ENCODE data around the gene CDC7.

Gene CDC7

GRCh38 chr1:91557039-91557690, 56.5 kb downstream of the CDC7 start:
- no peak overlapping the region for H3K4me3 ChIP-seq (ENCODE audit: insufficient read depth, low read depth, low read length)
- 89 to 91% methylated on average over 5 of the region's 5 CpGs for WGBS, 2 experiments
- no peaks in the 10 kb centered on the region for H3K9me3 ChIP-seq (ENCODE audit: control insufficient read depth, low read length)
- H3K4me1 ChIP-seq (ENCODE audit: control insufficient read depth, insufficient read depth, low read length), result no peaks in the 10 kb centered on the region
- no peaks in the 10 kb centered on the region for H3K27me3 ChIP-seq (ENCODE audit: control insufficient read depth, insufficient read depth, low read length, poor library complexity, severe bottlenecking)
- no peaks in the 10 kb centered on the region for H3K36me3 ChIP-seq (ENCODE audit: control insufficient read depth, insufficient read depth, low read length)
- H3K27ac ChIP-seq (ENCODE audit: insufficient read depth, low read depth, low read length, poor library complexity, severe bottlenecking), result no peak overlapping the region

GRCh38 chr1:91557826-91558225, 57.2 kb downstream of the CDC7 start:
- Histone ChIP-seq H3K4me1 (ENCODE audit: control insufficient read depth, insufficient read depth, low read length) (no peaks in the 10 kb centered on the region), H3K27me3 (ENCODE audit: control insufficient read depth, insufficient read depth, low read length, poor library complexity, severe bottlenecking) (no peaks in the 10 kb centered on the region), H3K36me3 (ENCODE audit: control insufficient read depth, insufficient read depth, low read length) (no peaks in the 10 kb centered on the region), H3K27ac (ENCODE audit: insufficient read depth, low read depth, low read length, poor library complexity, severe bottlenecking) (no peak overlapping the region), H3K9me3 (ENCODE audit: control insufficient read depth, low read length) (no peaks in the 10 kb centered on the region), H3K4me3 (ENCODE audit: insufficient read depth, low read depth, low read length) (no peak overlapping the region)
- no CpG with 5 or more reads among the region's 1 CpG for whole genome bisulfite sequencing, 2 experiments

GRCh38 chr1:91559046-91559750, 58.5 kb downstream of the CDC7 start:
- no peak overlapping the region for H3K27ac ChIP-seq (ENCODE audit: insufficient read depth, low read depth, low read length, poor library complexity, severe bottlenecking)

GRCh38 chr1:91559838-91560565, 59.4 kb downstream of the CDC7 start:
- Histone ChIP-seq H3K4me1 (ENCODE audit: control insufficient read depth, insufficient read depth, low read length) (peaks cover 5% of the 10 kb centered on the region), H3K9me3 (ENCODE audit: control insufficient read depth, low read length) (peaks cover 2% of the 10 kb centered on the region), H3K27me3 (ENCODE audit: control insufficient read depth, insufficient read depth, low read length, poor library complexity, severe bottlenecking) (no peaks in the 10 kb centered on the region), H3K4me3 (ENCODE audit: insufficient read depth, low read depth, low read length) (no peak overlapping the region), H3K27ac (ENCODE audit: insufficient read depth, low read depth, low read length, poor library complexity, severe bottlenecking) (no peak overlapping the region), H3K36me3 (ENCODE audit: control insufficient read depth, insufficient read depth, low read length) (peaks cover 4% of the 10 kb centered on the region)
- 93 to 97% methylated on average over 3 to 4 of the region's 4 CpGs for WGBS, 2 experiments

More at GRCh38 chr1:91559046-91559750, 58.5 kb downstream of the CDC7 start:
- H3K27me3 ChIP-seq (ENCODE audit: control insufficient read depth, insufficient read depth, low read length, poor library complexity, severe bottlenecking), result no peaks in the 10 kb centered on the region
- H3K4me1 ChIP-seq (ENCODE audit: control insufficient read depth, insufficient read depth, low read length), result no peaks in the 10 kb centered on the region
- H3K36me3 ChIP-seq (ENCODE audit: control insufficient read depth, insufficient read depth, low read length), result peaks cover 4% of the 10 kb centered on the region
- no peak overlapping the region for H3K4me3 ChIP-seq (ENCODE audit: insufficient read depth, low read depth, low read length)
- peaks cover 2% of the 10 kb centered on the region for H3K9me3 ChIP-seq (ENCODE audit: control insufficient read depth, low read length)
- whole genome bisulfite sequencing, 2 experiments, result 94 to 97% methylated on average over 8 of the region's 8 CpGs

- Histone ChIP-seq H3K36me3 (ENCODE audit: control insufficient read depth, insufficient read depth, low read length) (peaks cover 4% of the 10 kb centered on the region), H3K27me3 (ENCODE audit: control insufficient read depth, insufficient read depth, low read length, poor library complexity, severe bottlenecking) (no peaks in the 10 kb centered on the region), H3K27ac (ENCODE audit: insufficient read depth, low read depth, low read length, poor library complexity, severe bottlenecking) (peak overlapping the region; percentile 94), H3K4me3 (ENCODE audit: insufficient read depth, low read depth, low read length) (no peak overlapping the region), H3K4me1 (ENCODE audit: control insufficient read depth, insufficient read depth, low read length) (peaks cover 19% of the 10 kb centered on the region), H3K9me3 (ENCODE audit: control insufficient read depth, low read length) (peaks cover 2% of the 10 kb centered on the region)
- 23 to 38% methylated on average over 6 of the region's 6 CpGs for WGBS, 2 experiments
Observed at GRCh38 chr1:91564888-91565701, 64.4 kb downstream of the CDC7 start.

GRCh38 chr1:91567583-91567982, 66.9 kb downstream of the CDC7 start:
- Histone ChIP-seq H3K27ac (ENCODE audit: insufficient read depth, low read depth, low read length, poor library complexity, severe bottlenecking) (no peak overlapping the region), H3K36me3 (ENCODE audit: control insufficient read depth, insufficient read depth, low read length) (peaks cover 4% of the 10 kb centered on the region), H3K4me1 (ENCODE audit: control insufficient read depth, insufficient read depth, low read length) (peaks cover 19% of the 10 kb centered on the region), H3K9me3 (ENCODE audit: control insufficient read depth, low read length) (peaks cover 2% of the 10 kb centered on the region), H3K4me3 (ENCODE audit: insufficient read depth, low read depth, low read length) (no peak overlapping the region), H3K27me3 (ENCODE audit: control insufficient read depth, insufficient read depth, low read length, poor library complexity, severe bottlenecking) (no peaks in the 10 kb centered on the region)
- 94 to 97% methylated on average over 4 of the region's 4 CpGs for WGBS, 2 experiments

GRCh38 chr1:91568261-91568660, 67.6 kb downstream of the CDC7 start:
- WGBS, 2 experiments, result 96 to 97% methylated on average over 7 of the region's 7 CpGs

GRCh38 chr1:91569411-91570119, 68.9 kb downstream of the CDC7 start:
- H3K4me3 ChIP-seq (ENCODE audit: insufficient read depth, low read depth, low read length), result no peak overlapping the region
- H3K36me3 ChIP-seq (ENCODE audit: control insufficient read depth, insufficient read depth, low read length), result no peaks in the 10 kb centered on the region
- peaks cover 18% of the 10 kb centered on the region for H3K4me1 ChIP-seq (ENCODE audit: control insufficient read depth, insufficient read depth, low read length)
- no peaks in the 10 kb centered on the region for H3K27me3 ChIP-seq (ENCODE audit: control insufficient read depth, insufficient read depth, low read length, poor library complexity, severe bottlenecking)
- H3K9me3 ChIP-seq (ENCODE audit: control insufficient read depth, low read length), result no peaks in the 10 kb centered on the region
- no peak overlapping the region for H3K27ac ChIP-seq (ENCODE audit: insufficient read depth, low read depth, low read length, poor library complexity, severe bottlenecking)
- WGBS, 2 experiments, result 92 to 93% methylated on average over 7 of the region's 7 CpGs

More at GRCh38 chr1:91568261-91568660, 67.6 kb downstream of the CDC7 start:
- peaks cover 2% of the 10 kb centered on the region for H3K9me3 ChIP-seq (ENCODE audit: control insufficient read depth, low read length)
- no peak overlapping the region for H3K4me3 ChIP-seq (ENCODE audit: insufficient read depth, low read depth, low read length)
- H3K4me1 ChIP-seq (ENCODE audit: control insufficient read depth, insufficient read depth, low read length), result peaks cover 19% of the 10 kb centered on the region
- H3K27ac ChIP-seq (ENCODE audit: insufficient read depth, low read depth, low read length, poor library complexity, severe bottlenecking), result no peak overlapping the region
- peaks cover 3% of the 10 kb centered on the region for H3K36me3 ChIP-seq (ENCODE audit: control insufficient read depth, insufficient read depth, low read length)
- H3K27me3 ChIP-seq (ENCODE audit: control insufficient read depth, insufficient read depth, low read length, poor library complexity, severe bottlenecking), result no peaks in the 10 kb centered on the region

- no peak overlapping the region for H3K27ac ChIP-seq (ENCODE audit: insufficient read depth, low read depth, low read length, poor library complexity, severe bottlenecking)
- peaks cover 13% of the 10 kb centered on the region for H3K4me1 ChIP-seq (ENCODE audit: control insufficient read depth, insufficient read depth, low read length)
- no peak overlapping the region for H3K4me3 ChIP-seq (ENCODE audit: insufficient read depth, low read depth, low read length)
- 82 to 85% methylated on average over 2 of the region's 2 CpGs for WGBS, 2 experiments
- H3K9me3 ChIP-seq (ENCODE audit: control insufficient read depth, low read length), result no peaks in the 10 kb centered on the region
- no peaks in the 10 kb centered on the region for H3K27me3 ChIP-seq (ENCODE audit: control insufficient read depth, insufficient read depth, low read length, poor library complexity, severe bottlenecking)
- H3K36me3 ChIP-seq (ENCODE audit: control insufficient read depth, insufficient read depth, low read length), result no peaks in the 10 kb centered on the region
Observed at GRCh38 chr1:91570120-91570448, 69.4 kb downstream of the CDC7 start.

Data from ectodermal cell (in vitro differentiated cells).